Immature natural killer cell (primary cell): ENCODE data around the gene FURIN. TPM values are rescaled to one million over a fixed set of nuclear protein-coding genes. Genes with fewer than 3 reads are reported as not detected.
"Not testable (repeated sequence)": the region's sequence is repeated elsewhere in the genome, so short reads cannot be mapped to it uniquely, and the experiment has no call there.

Experiments used
- DNase-seq, 3 donors: peaks; one replicate each; pipeline ENCODE4 v3.0.0; 2022; ENCODE audit warnings: mixed read lengths in 1 of 3
- H3K27ac Mint-ChIP-seq, 6 donors: one replicate each; pipeline ENCODE4 v1.8.0; 2020; ENCODE audit warnings: mixed read lengths in 6 of 6, mild to moderate bottlenecking in 5 of 6, inconsistent platforms in 4 of 6, moderate library complexity in 3 of 6
- H3K27me3 Mint-ChIP-seq, 3 donors: one replicate each; pipeline ENCODE4 v1.8.0; 2020 to 2021; ENCODE audit warnings: low read depth in 3 of 3, mild to moderate bottlenecking in 3 of 3, mixed read lengths in 3 of 3, moderate library complexity in 3 of 3, inconsistent platforms in 1 of 3
- H3K36me3 Mint-ChIP-seq, 3 donors: one replicate each; pipeline ENCODE4 v1.8.0; 2020; ENCODE audit warnings: mixed read lengths in 3 of 3, inconsistent platforms in 2 of 3, mild to moderate bottlenecking in 2 of 3
- H3K4me1 Mint-ChIP-seq, 2 donors: one replicate each; pipeline ENCODE4 v1.8.0; 2020; ENCODE audit warnings: inconsistent platforms in 2 of 2, mild to moderate bottlenecking in 2 of 2, mixed read lengths in 2 of 2, moderate library complexity in 1 of 2
- H3K4me3 Mint-ChIP-seq, 5 donors: one replicate each; pipeline ENCODE4 v1.8.0; 2020; ENCODE audit warnings: mild to moderate bottlenecking in 5 of 5, mixed read lengths in 5 of 5, inconsistent platforms in 3 of 5, moderate library complexity in 3 of 5
- H3K9me3 Mint-ChIP-seq, 6 donors: one replicate each; pipeline ENCODE4 v1.8.0; 2020; ENCODE audit warnings: mild to moderate bottlenecking in 6 of 6, mixed read lengths in 6 of 6, inconsistent platforms in 4 of 6, moderate library complexity in 3 of 6
- polyA plus RNA-seq, 3 donors: library from polyadenylated mRNA; unstranded; fragments of 300-500 nt; fragmentation: Illumina TruSeq; gene quantifications; one replicate each; pipeline ENCODE4 v1.2.3, GENCODE V29; 2021

FURIN gene
- polyA plus RNA-seq, 3 donors from 2014 or later: 18.2 to 22.8 (median 20.8) TPM

DNA sequence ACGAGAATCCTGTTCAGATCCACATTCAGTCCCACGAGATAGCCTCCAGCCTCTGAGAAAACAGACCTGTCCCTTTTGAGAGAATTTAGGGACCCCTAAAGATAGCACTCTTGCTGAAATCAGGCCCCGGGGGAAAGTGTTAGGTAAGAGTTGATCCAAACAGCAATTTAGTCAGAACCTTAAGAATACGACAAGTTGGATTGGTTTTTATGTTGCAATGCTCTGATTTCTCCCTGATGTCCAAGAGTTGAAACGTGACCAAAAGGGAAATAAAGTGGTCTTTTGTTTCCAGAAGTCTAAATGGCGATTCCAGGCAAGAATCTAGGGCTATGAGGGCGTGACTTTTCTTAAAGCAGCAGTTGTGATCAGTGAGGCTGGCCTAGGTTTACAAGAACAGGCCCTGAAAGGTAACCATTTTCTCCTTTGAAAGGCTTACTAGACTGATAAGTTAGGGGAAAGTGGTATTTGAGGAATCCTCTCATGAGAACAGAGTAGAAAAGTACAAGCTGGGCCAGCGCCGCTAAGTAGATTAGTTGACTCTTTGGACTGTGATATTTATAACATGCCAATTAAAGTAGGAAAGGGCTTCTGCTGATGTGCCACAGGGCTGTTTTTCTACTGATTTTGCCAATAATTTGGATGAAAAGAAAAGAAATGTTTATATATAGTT lies 39.6 kb downstream of the FURIN start:
- Mint-ChIP-seq H3K27ac (no peak overlapping the region), H3K4me1 (peaks cover 8 to 15% of the 10 kb centered on the region in 2 donors), H3K4me3 (no peak overlapping the region), H3K27me3 (peaks cover 0 to 1% (median 0%) of the 10 kb centered on the region in 3 donors), H3K36me3 (peaks cover 12 to 39% (median 14%) of the 10 kb centered on the region in 3 donors), H3K9me3 (no peaks in the 10 kb centered on the region)
- DNase-seq: no peak

DNA sequence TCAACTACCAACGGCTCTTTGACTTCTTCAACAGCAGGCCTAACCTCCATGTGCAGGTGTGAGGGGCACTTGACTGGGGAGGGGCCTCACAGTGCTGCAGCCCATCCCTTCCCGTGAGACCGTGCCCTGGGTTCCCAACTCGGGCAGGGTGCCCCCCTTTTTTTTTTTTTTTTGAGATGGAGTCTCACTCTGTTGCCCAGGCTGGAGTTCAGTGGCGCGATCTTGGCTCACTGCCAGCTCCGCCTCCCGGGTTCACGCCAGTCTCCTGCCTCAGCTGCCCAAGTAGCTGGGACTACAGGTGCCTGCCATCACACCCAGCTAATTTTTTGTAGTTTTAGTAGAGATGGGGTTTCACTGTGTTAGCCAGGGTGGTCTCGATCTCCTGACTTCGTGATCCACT lies 41.1 kb downstream of the FURIN start:
- H3K27ac Mint-ChIP-seq, H3K27me3 Mint-ChIP-seq, H3K9me3 Mint-ChIP-seq, H3K4me3 Mint-ChIP-seq, DNase-seq, H3K4me1 Mint-ChIP-seq: not testable (repeated sequence)
- peaks cover 17 to 49% (median 19%) of the 10 kb centered on the region in 3 donors for H3K36me3 Mint-ChIP-seq

DNA sequence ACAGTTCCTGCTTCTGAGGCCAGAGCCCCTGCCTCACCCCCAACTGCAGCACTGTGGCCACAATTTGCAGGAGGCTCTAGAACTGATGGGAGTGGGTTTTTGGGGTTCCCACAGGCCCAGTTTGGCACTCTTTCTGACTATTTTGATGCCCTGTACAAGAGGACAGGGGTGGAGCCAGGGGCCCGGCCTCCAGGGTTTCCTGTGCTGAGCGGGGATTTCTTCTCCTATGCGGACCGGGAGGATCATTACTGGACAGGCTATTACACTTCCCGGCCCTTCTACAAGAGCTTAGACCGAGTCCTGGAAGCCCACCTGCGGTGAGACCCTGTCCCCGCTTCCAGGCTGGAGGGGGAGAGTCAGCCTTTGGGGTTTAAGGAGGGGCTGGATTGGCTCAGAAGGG lies 41.6 kb downstream of the FURIN start:
- Mint-ChIP-seq H3K9me3 (no peaks in the 10 kb centered on the region), H3K36me3 (peaks cover 19 to 50% (median 19%) of the 10 kb centered on the region in 3 donors), H3K27me3 (peaks cover 0 to 1% (median 0%) of the 10 kb centered on the region in 3 donors), H3K4me1 (peaks cover 0 to 4% of the 10 kb centered on the region in 2 donors), H3K4me3 (no peak overlapping the region), H3K27ac (no peak overlapping the region)
- no peak for DNase-seq

GRCh38 chr15:90910441-90911301 lies 42.3 kb downstream of the FURIN start:
- Mint-ChIP-seq H3K4me3 (no peak overlapping the region), H3K36me3 (peaks cover 14 to 53% (median 17%) of the 10 kb centered on the region in 3 donors), H3K9me3 (no peaks in the 10 kb centered on the region), H3K27me3 (peaks cover 0 to 1% (median 0%) of the 10 kb centered on the region in 3 donors), H3K27ac (no peak overlapping the region), H3K4me1 (peaks cover 0 to 2% of the 10 kb centered on the region in 2 donors)
- DNase-seq: no peak

DNA sequence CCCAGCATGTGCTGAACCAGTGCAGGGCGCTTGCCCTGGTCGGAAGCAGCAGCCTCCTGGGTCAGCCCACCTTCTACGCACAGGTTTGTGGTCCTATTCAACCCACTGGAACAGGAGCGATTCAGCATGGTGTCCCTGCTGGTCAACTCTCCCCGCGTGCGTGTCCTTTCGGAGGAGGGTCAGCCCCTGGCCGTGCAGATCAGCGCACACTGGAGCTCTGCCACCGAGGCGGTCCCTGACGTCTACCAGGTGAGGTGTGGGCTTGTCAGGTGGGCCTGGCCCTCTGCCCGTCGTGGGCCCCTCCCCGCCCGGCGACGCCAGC lies 42.9 kb downstream of the FURIN start:
- Mint-ChIP-seq H3K36me3 (peaks cover 11 to 50% (median 14%) of the 10 kb centered on the region in 3 donors), H3K9me3 (no peaks in the 10 kb centered on the region), H3K27me3 (peaks cover 0 to 1% (median 0%) of the 10 kb centered on the region in 3 donors), H3K27ac (no peak overlapping the region), H3K4me3 (no peak overlapping the region), H3K4me1 (no peaks in the 10 kb centered on the region)
- DNase-seq: no peak

DNA sequence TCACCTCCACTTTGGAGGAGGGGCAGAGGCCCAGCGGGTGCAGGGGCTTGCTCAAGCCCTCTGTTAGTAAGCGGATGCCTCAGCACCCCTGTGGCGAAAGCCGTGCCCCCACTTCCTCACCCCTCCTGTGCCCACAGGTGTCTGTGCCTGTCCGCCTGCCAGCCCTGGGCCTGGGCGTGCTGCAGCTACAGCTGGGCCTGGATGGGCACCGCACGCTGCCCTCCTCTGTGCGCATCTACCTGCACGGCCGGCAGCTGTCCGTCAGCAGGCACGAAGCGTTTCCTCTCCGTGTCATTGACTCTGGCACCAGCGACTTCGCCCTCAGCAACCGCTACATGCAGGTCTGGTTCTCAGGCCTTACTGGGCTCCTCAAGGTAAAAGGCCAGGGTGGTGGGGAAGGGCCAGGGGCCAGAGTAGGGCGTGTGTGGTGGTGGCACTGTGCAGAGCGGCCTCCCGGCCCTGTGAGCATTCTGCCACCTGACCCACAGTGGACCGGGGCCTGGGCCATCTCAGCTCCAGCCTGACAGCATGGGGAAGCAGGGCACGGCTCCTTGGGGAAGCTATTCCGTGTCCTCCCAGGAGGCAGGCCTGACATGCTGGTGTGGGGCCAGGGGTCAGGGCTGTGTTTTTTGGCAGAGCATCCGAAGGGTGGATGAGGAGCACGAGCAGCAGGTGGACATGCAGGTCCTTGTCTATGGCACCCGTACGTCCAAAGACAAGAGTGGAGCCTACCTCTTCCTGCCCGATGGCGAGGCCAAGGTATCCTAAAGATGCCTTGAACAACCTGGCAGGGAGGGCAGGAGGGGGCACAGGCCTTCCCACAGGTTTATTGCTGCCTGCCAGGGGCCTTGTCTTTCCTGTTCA lies 43.8 kb downstream of the FURIN start:
- peaks cover 0 to 1% (median 0%) of the 10 kb centered on the region in 3 donors for H3K27me3 Mint-ChIP-seq
- H3K9me3 Mint-ChIP-seq: no peaks in the 10 kb centered on the region
- H3K36me3 Mint-ChIP-seq: peaks cover 12 to 56% (median 21%) of the 10 kb centered on the region in 3 donors
- no peaks in the 10 kb centered on the region for H3K4me1 Mint-ChIP-seq
- H3K4me3 Mint-ChIP-seq: no peak overlapping the region
- DNase-seq: no peak
- no peak overlapping the region for H3K27ac Mint-ChIP-seq

- Mint-ChIP-seq H3K4me3 (no peak overlapping the region), H3K9me3 (no peaks in the 10 kb centered on the region), H3K27me3 (peaks cover 0 to 1% (median 0%) of the 10 kb centered on the region in 3 donors), H3K27ac (no peak overlapping the region), H3K36me3 (peaks cover 16 to 54% (median 24%) of the 10 kb centered on the region in 3 donors), H3K4me1 (no peaks in the 10 kb centered on the region)
- no peak for DNase-seq
Observed at GRCh38 chr15:90912770-90913075, 44.3 kb downstream of the FURIN start.

DNA sequence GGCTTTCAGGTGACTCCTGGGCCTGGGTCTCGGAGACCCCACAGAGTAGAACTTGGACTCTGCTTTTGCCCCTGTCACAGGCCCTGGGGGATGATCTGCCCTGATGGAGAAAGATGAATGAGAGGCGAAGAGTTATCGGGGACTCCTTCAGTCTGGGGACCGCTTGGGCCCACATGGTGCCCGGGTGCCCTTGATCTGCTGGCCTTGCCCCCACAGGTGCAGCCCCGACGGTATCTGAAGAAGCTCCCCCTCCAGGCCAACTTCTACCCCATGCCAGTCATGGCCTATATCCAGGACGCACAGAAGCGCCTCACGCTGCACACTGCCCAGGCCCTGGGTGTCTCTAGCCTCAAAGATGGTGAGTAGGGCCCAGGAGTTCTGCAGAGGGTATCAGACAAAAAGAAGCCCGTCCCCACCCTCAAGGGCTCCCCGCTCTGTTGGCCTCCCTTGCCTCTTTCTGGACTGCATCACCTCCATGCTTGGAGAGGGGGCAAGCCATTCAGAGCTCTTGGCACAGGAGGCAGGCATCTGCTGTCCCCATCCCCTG lies 45.1 kb downstream of the FURIN start:
- Mint-ChIP-seq H3K36me3 (peaks cover 24 to 52% (median 27%) of the 10 kb centered on the region in 3 donors), H3K27me3 (peaks cover 0 to 2% (median 1%) of the 10 kb centered on the region in 3 donors), H3K27ac (no peak overlapping the region), H3K4me3 (no peak overlapping the region), H3K4me1 (no peaks in the 10 kb centered on the region), H3K9me3 (no peaks in the 10 kb centered on the region)
- DNase-seq: no peak

DNA sequence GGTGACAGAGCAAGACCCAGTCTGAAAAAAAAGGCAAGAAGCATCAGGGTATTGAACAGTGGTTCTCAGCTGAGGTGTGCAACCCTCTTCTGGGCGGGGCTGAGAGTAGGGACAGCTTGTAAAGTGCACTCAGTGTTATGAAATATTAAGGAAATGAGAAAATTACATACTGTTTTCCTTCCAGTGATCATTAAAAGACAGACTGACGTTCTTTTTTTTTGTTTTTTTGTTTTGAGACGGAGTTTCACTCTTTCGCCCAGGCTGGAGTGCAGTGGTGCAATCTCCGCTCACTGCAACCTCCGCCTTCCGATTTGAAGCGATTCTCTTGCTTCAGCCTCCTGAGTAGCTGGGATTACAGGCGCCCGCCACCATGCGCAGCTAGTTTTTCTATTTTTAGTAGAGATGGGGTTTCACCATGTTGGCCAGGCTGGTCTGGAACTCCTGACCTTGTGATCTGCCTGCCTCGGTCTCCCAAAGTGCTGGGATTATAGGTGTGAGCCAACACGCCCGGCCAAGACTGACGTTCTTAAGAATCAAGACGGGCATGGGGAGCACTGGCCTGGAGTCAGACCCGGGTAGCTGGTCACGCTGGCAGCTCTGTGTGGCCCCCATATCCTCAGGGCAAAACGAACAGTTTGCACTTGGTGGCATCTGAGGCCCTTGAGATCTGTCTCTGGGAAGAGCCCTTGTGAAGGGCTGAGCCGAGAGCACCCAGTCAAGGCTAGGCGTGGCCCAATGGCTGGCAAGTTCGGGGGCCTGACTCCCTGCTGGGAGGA lies 46.1 kb downstream of the FURIN start:
- Mint-ChIP-seq H3K36me3 (peaks cover 28 to 57% (median 31%) of the 10 kb centered on the region in 3 donors), H3K9me3 (no peaks in the 10 kb centered on the region), H3K4me1 (no peaks in the 10 kb centered on the region), H3K27me3 (peaks cover 0 to 2% (median 0%) of the 10 kb centered on the region in 3 donors), H3K27ac (no peak overlapping the region), H3K4me3 (no peak overlapping the region)
- DNase-seq: no peak

GRCh38 chr15:90915216-90915807 lies 46.9 kb downstream of the FURIN start:
- no peak for DNase-seq
- no peak overlapping the region for H3K4me3 Mint-ChIP-seq
- H3K9me3 Mint-ChIP-seq: no peaks in the 10 kb centered on the region
- H3K27me3 Mint-ChIP-seq: peaks cover 0 to 2% (median 0%) of the 10 kb centered on the region in 3 donors
- H3K4me1 Mint-ChIP-seq: no peaks in the 10 kb centered on the region
- H3K36me3 Mint-ChIP-seq: peaks cover 36 to 59% (median 37%) of the 10 kb centered on the region in 3 donors
- peak overlapping the region in 2 of 6 donors; percentile 12 to 18 for H3K27ac Mint-ChIP-seq

GRCh38 chr15:90915808-90916440 lies 47.5 kb downstream of the FURIN start:
- Mint-ChIP-seq H3K36me3 (peaks cover 37 to 56% (median 42%) of the 10 kb centered on the region in 3 donors), H3K4me1 (no peaks in the 10 kb centered on the region), H3K27ac (peak overlapping the region in 1 of 6 donors; percentile 18), H3K27me3 (peaks cover 0 to 2% (median 0%) of the 10 kb centered on the region in 3 donors), H3K4me3 (no peak overlapping the region), H3K9me3 (no peaks in the 10 kb centered on the region)
- DNase-seq: no peak

GRCh38 chr15:90916461-90916860 lies 48.1 kb downstream of the FURIN start:
- DNase-seq: no peak
- Mint-ChIP-seq H3K27ac (peak overlapping the region in 2 of 6 donors; percentile 7 to 9), H3K4me1 (no peaks in the 10 kb centered on the region), H3K27me3 (peaks cover 0 to 2% (median 0%) of the 10 kb centered on the region in 3 donors), H3K36me3 (peaks cover 40 to 59% (median 46%) of the 10 kb centered on the region in 3 donors), H3K9me3 (no peaks in the 10 kb centered on the region), H3K4me3 (no peak overlapping the region)
